AG09319 (cell line): ENCODE measurements around the gene DGKD.

ENCODE experiments used
- DNase-seq: peaks from one replicate; pipeline ENCODE4 v3.0.0-alpha.2; 2010; ENCODE audit warnings: low read depth; ENCODE audit errors: extremely low read depth
- CTCF ChIP-seq: IDR thresholded peaks from 2 replicates; pipeline ENCODE4 v1.5.1; 2011; ENCODE audit warnings: low read depth, mild to moderate bottlenecking, inconsistent platforms, low read length, moderate library complexity

The DGKD gene

GRCh38 chr2:233463586-233463985 is 109.3 kb downstream of the DGKD start:
- TF ChIP-seq CTCF = no peak
- DNase-seq = no peak

DNA sequence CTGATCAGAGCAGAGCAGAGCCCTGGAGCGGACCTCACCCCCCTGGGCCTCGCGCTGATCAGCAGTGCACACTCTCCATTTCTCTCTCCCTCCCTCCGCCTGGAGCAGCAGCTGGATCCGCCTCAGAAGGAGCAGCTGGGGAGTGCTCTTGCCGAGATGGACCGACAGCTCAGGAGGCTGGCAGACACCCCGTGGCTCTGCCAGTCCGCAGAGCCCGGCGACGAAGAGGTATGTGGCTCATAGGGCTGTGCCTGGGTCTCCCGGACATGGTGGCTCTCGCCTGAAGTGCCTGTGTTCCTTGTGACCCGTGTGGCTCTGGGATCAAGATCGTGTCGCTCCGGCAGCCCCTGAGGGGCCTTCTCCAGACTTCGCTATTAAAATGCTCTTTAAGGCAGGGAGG is 109.8 kb downstream of the DGKD start:
- DNase-seq = no peak
- TF ChIP-seq CTCF = no peak

DNA sequence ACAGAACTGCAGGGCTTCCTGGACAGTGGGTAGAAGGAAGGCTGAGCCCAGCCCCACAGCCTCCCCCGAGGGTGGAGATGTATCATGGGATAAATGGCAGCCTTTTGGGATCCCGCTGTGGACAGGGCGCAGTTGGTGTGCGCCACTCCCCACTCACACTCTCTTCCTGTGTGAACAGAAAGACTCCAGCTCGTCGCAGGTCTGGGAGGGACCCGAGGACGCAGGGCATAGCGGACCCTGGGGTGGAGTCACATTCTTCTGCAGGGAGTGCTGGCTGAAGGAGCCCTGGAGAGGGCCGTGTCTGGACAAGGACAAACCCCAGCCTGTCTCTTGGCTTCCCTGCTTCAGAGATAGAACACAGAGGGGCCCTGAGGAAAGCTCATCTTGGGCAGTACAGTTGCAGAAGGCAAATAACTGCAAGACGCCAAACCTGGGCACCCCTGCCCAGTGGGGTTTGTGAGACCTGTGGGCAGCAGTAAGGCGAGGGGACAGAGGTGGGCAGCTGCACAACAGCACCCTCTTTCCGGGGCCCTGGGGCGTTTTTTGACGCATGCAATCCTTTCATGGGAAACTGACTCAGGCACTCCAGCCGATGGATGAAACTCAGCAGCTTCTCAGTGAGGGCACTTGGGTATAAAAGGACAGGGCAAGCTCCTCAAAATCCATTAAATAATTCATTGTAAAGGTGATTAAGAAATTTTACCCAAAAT is 110.4 kb downstream of the DGKD start:
- TF ChIP-seq CTCF = no peak
- no peak for DNase-seq

- no peak for DNase-seq
- TF ChIP-seq CTCF = no peak
Measured at GRCh38 chr2:233466991-233467603, 112.8 kb downstream of the DGKD start.

DNA sequence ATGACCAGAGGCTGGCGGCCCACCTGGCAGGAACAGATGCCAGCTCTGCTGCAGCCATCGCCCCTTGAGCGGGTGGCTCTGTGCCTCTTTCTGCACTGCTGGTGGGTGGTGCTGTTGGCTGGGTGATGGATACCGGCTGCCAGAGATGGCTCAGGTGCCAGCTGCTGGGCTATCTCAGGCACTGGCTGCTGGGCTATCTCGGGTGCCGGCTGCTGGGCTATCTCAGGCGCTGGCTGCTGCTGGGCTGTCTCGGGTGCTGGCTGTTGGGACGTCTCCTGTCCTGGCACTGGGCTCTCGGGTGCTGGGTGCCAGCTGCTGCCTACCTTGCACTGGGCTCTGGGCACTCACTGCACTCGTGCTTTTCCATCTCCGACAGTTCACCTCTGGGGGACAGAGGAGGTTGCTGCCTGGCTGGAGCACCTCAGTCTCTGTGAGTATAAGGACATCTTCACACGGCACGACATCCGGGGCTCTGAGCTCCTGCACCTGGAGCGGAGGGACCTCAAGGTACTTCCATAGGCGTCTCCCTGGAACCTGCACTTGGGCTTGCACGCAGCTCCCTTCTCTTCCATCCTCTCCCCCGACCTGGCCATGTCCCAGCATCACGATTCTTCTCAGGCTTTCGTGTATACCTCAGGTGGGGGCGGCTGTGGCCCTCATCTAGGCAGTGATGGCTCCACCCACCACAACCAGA is 113.9 kb downstream of the DGKD start:
- no peak for TF ChIP-seq CTCF
- DNase-seq = no peak

DNA sequence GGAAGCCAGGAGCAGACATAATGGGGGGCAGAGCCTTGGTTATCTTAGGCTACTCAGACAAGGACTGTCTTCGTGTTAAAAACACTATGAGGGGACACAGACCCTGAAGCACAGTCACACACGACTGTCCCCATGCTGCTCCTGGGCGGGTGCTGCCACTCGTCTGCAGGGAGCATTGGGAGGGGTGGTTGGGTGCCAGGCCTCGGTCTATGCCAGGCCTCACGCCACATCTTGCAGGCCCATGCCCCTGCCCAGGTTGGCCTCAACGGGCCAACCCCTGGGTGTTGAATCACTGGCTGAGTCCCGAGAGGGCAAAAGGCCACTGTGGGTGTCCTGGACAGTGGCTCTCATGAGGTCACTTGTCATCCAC is 114.4 kb downstream of the DGKD start:
- no peak for TF ChIP-seq CTCF
- DNase-seq = no peak
